DND-41 (cell line): Measurements from ENCODE around the gene RAP2B.

Experiments used
- ATAC-seq: fragments of 200-7000 bp; cut with Tn5 transposase; 3 replicates; pipeline ENCODE4 v1.9.1; 2021; ENCODE audit warnings: low read depth; ENCODE audit not compliant: insufficient read depth
- DNase-seq: peaks from one replicate; pipeline ENCODE4 v3.0.0-alpha.2; 2020
- H2AFZ ChIP-seq: 2 replicates; pipeline ENCODE4 v1.6.0; 2012; ENCODE audit warnings: low read depth, low read length
- H3K27ac ChIP-seq: 2 replicates; pipeline ENCODE4 v1.5.1; 2012; ENCODE audit warnings: low read length, inconsistent platforms
- H3K27me3 ChIP-seq: fragments of 200-600 bp; sonication (generic); 2 replicates; pipeline ENCODE4 v1.6.0; 2012; ENCODE audit warnings: low read length, mild to moderate bottlenecking, inconsistent platforms; ENCODE audit not compliant: insufficient read depth, poor library complexity
- H3K36me3 ChIP-seq: 2 replicates; pipeline ENCODE4 v1.5.1; 2012; ENCODE audit warnings: low read length, inconsistent platforms; ENCODE audit not compliant: insufficient read depth
- H3K4me1 ChIP-seq: 2 replicates; pipeline ENCODE4 v1.5.1; 2012; ENCODE audit warnings: mild to moderate bottlenecking, low read length; ENCODE audit not compliant: insufficient read depth
- H3K4me2 ChIP-seq: 2 replicates; pipeline ENCODE4 v1.6.0; 2012; ENCODE audit warnings: mild to moderate bottlenecking, moderate library complexity, low read length, inconsistent platforms; ENCODE audit not compliant: insufficient read depth
- H3K4me3 ChIP-seq, 2 experiments: fragments of 200-600 bp in 1 of 2; shearing (Covaris generic) in 1 of 2; 2 replicates each; pipeline ENCODE4 v1.5.1; 2012 to 2016; ENCODE audit warnings: inconsistent platforms in 2 of 2, low read length in 2 of 2, mild to moderate bottlenecking in 2 of 2, low read depth in 1 of 2, moderate library complexity in 1 of 2
- H3K79me2 ChIP-seq: 2 replicates; pipeline ENCODE4 v1.6.0; 2012; ENCODE audit warnings: low read length, inconsistent platforms; ENCODE audit not compliant: insufficient read depth
- H3K9ac ChIP-seq: 2 replicates; pipeline ENCODE4 v1.6.0; 2012; ENCODE audit warnings: low read depth, mild to moderate bottlenecking, inconsistent platforms, low read length, moderate library complexity
- H3K9me3 ChIP-seq: 2 replicates; pipeline ENCODE4 v1.5.1; 2012; ENCODE audit warnings: low read length, moderate library complexity, mild to moderate bottlenecking, inconsistent platforms; ENCODE audit not compliant: insufficient read depth, severe bottlenecking
- H4K20me1 ChIP-seq: 2 replicates; pipeline ENCODE4 v1.6.0; 2012; ENCODE audit warnings: low read length; ENCODE audit not compliant: insufficient read depth
- CTCF ChIP-seq: IDR thresholded peaks from 2 replicates; pipeline ENCODE4 v1.5.1; 2012; ENCODE audit warnings: borderline replicate concordance, low read length, moderate library complexity, mild to moderate bottlenecking; ENCODE audit not compliant: poor library complexity, severe bottlenecking; ENCODE audit errors: extremely low read depth
- EZH2 ChIP-seq: IDR thresholded peaks from 3 replicates; pipeline ENCODE4 v1.6.1; 2012; ENCODE audit warnings: borderline replicate concordance, low read depth, mild to moderate bottlenecking, moderate library complexity, low read length, inconsistent platforms; ENCODE audit not compliant: severe bottlenecking

The RAP2B gene

GRCh38 chr3:153176197-153176596, 14.2 kb downstream of the RAP2B start:
- ATAC-seq = no peak
- no peak overlapping the region for H3K27ac ChIP-seq
- H4K20me1 ChIP-seq = no peaks in the 10 kb centered on the region
- no peak for TF ChIP-seq EZH2
- no peak for TF ChIP-seq CTCF
- no peak overlapping the region for H3K9ac ChIP-seq
- no peak overlapping the region for H2AFZ ChIP-seq
- no peaks in the 10 kb centered on the region for H3K36me3 ChIP-seq
- no peaks in the 10 kb centered on the region for H3K79me2 ChIP-seq
- H3K4me1 ChIP-seq = no peaks in the 10 kb centered on the region
- H3K4me2 ChIP-seq = no peak overlapping the region
- no peak for DNase-seq
- no peaks in the 10 kb centered on the region for H3K27me3 ChIP-seq
- H3K4me3 ChIP-seq = no peak overlapping the region
- no peaks in the 10 kb centered on the region for H3K9me3 ChIP-seq

DNA sequence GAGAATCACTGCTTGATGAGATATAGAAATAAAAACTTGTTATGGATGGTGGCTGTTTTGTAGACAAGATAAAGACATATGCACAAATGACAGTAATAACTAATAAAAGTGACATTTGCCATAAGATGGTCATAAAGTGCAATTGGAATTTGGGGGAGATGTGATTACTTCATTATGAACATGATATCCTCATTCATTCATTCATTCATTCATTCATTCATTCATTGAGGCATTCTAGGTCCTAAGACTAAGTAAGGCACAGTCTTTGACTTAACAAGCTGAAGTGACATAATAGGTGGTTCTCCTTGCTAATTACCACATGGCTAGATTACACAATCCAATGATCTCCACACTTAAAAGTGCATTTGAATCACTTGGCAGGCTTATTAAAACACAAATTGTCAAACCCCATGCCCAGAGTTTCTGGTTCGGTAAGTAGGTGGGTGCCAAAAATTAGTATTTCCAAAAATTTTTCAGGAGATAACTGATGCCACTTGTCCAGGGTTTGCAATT, 18.9 kb downstream of the RAP2B start:
- no peak for TF ChIP-seq CTCF
- no peak for TF ChIP-seq EZH2
- H3K4me2 ChIP-seq = no peak overlapping the region
- no peaks in the 10 kb centered on the region for H3K36me3 ChIP-seq
- no peaks in the 10 kb centered on the region for H3K9me3 ChIP-seq
- H3K4me3 ChIP-seq = no peak overlapping the region
- no peak overlapping the region for H2AFZ ChIP-seq
- no peak overlapping the region for H3K9ac ChIP-seq
- H3K27me3 ChIP-seq = no peaks in the 10 kb centered on the region
- no peaks in the 10 kb centered on the region for H4K20me1 ChIP-seq
- H3K27ac ChIP-seq = no peak overlapping the region
- no peaks in the 10 kb centered on the region for H3K4me1 ChIP-seq
- H3K79me2 ChIP-seq = no peaks in the 10 kb centered on the region
- DNase-seq (no peak), ATAC-seq (no peak)

DNA sequence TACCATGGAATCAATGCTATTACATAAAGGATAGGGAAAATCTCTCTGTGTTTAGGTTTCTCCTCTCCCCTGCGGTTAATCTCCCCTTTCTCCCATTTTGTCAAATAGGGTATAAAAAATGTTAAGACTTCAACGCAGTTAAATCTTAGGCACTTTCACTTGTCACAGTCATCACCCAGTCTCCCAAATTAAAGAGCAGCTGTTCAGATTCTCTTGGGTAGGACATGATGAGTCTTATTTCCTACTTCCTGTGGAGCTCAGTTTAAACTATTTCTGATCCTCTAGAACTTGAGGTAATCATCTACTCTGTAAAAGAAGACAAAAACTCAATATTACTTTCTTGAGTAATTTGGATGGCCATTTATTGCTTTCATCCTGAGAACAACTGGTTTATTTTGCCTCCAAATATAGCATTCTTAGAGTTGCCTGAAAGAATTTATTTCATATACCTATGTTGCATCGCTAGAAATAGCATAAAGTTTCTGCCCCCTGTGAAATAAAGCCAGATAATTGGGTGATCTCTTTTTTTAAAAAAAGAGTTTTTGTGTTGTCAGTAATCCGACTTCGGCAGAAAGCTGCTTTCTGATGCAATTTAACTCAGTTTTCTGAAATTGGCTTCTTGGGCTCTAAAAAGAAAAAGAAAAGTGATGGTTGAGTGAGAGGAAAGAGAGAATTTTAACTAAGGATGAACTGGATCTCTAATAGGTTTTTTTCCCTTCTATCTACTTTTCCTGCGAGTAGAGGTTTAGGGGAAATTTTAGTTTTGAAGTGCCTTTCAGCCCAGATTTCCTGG, 20.7 kb downstream of the RAP2B start:
- DNase-seq (no peak), ATAC-seq (no peak)
- Histone ChIP-seq H3K4me2 (no peak overlapping the region), H3K4me1 (no peaks in the 10 kb centered on the region), H4K20me1 (no peaks in the 10 kb centered on the region), H2AFZ (no peak overlapping the region), H3K4me3 (no peak overlapping the region), H3K27ac (no peak overlapping the region), H3K27me3 (peaks cover 3% of the 10 kb centered on the region), H3K36me3 (no peaks in the 10 kb centered on the region), H3K9me3 (no peaks in the 10 kb centered on the region), H3K9ac (no peak overlapping the region), H3K79me2 (no peaks in the 10 kb centered on the region)
- no peak for TF ChIP-seq EZH2
- TF ChIP-seq CTCF = no peak
